Trophoblast cell (in vitro differentiated cells and primary cell): ENCODE measurements around the gene IQSEC1.

ENCODE experiments used
- DNase-seq, 2 donors: peaks; one replicate each; pipeline ENCODE4 v3.0.0-alpha.2; 2016
- H2AFZ ChIP-seq: 2 replicates; pipeline ENCODE4 v1.6.1; 2013; ENCODE audit warnings: low read length, moderate library complexity, mild to moderate bottlenecking; ENCODE audit not compliant: insufficient read depth, poor library complexity
- H2AK5ac ChIP-seq: 2 replicates; pipeline ENCODE4 v1.6.1; 2013; ENCODE audit warnings: mild to moderate bottlenecking, low read length
- H2BK120ac ChIP-seq: 2 replicates; pipeline ENCODE4 v1.6.1; 2013; ENCODE audit warnings: low read length, mild to moderate bottlenecking, moderate library complexity; ENCODE audit not compliant: insufficient read depth, poor library complexity
- H2BK12ac ChIP-seq: 2 replicates; pipeline ENCODE4 v1.6.1; 2013; ENCODE audit warnings: mild to moderate bottlenecking, low read length, moderate library complexity
- H2BK5ac ChIP-seq: 2 replicates; pipeline ENCODE4 v1.6.1; 2013; ENCODE audit warnings: low read length, low read depth, moderate library complexity, mild to moderate bottlenecking; ENCODE audit not compliant: poor library complexity
- H3K14ac ChIP-seq: 2 replicates; pipeline ENCODE4 v1.6.1; 2013; ENCODE audit warnings: mild to moderate bottlenecking, low read length
- H3K18ac ChIP-seq: 2 replicates; pipeline ENCODE4 v1.6.1; 2013; ENCODE audit warnings: mild to moderate bottlenecking, low read length
- H3K23ac ChIP-seq: 2 replicates; pipeline ENCODE4 v1.6.1; 2013; ENCODE audit warnings: low read length
- H3K27ac ChIP-seq: 2 replicates; pipeline ENCODE4 v1.5.1; 2013; ENCODE audit warnings: low read depth, mild to moderate bottlenecking, inconsistent platforms, low read length, moderate library complexity
- H3K27me3 ChIP-seq: 2 replicates; pipeline ENCODE4 v1.6.1; 2013; ENCODE audit warnings: inconsistent platforms, mild to moderate bottlenecking, low read length, moderate library complexity; ENCODE audit not compliant: insufficient read depth
- H3K36me3 ChIP-seq, 2 experiments: 1 replicate in 1 of 2; 2 replicates in 1 of 2; pipeline ENCODE4 v1.6.1; 2013; ENCODE audit warnings: low read length in 2 of 2, mild to moderate bottlenecking in 2 of 2, moderate library complexity in 1 of 2; ENCODE audit not compliant: insufficient read depth in 2 of 2, control insufficient read depth in 1 of 2
- H3K4ac ChIP-seq: 2 replicates; pipeline ENCODE4 v1.6.1; 2013; ENCODE audit warnings: low read depth, mild to moderate bottlenecking, low read length, moderate library complexity
- H3K4me1 ChIP-seq, 2 experiments: 1 replicate in 1 of 2; 2 replicates in 1 of 2; pipeline ENCODE4 v1.6.1; 2013; ENCODE audit warnings: low read length in 2 of 2, mild to moderate bottlenecking in 2 of 2, moderate library complexity in 1 of 2; ENCODE audit not compliant: insufficient read depth in 2 of 2, control insufficient read depth in 1 of 2
- H3K4me2 ChIP-seq: 2 replicates; pipeline ENCODE4 v1.6.1; 2013; ENCODE audit warnings: inconsistent platforms, mild to moderate bottlenecking, low read length, moderate library complexity
- H3K4me3 ChIP-seq: 2 replicates; pipeline ENCODE4 v1.5.1; 2013; ENCODE audit warnings: mild to moderate bottlenecking, low read depth, low read length, inconsistent platforms
- H3K79me1 ChIP-seq: one replicate; pipeline ENCODE4 v1.6.1; 2013; ENCODE audit warnings: low read length
- H3K79me2 ChIP-seq: 2 replicates; pipeline ENCODE4 v1.6.1; 2013; ENCODE audit warnings: low read length, mild to moderate bottlenecking; ENCODE audit not compliant: control insufficient read depth, insufficient read depth, poor library complexity
- H3K9ac ChIP-seq: 2 replicates; pipeline ENCODE4 v1.6.1; 2013; ENCODE audit warnings: mild to moderate bottlenecking, low read length
- H3K9me3 ChIP-seq: 2 replicates; pipeline ENCODE4 v1.6.1; 2013; ENCODE audit warnings: low read depth, mild to moderate bottlenecking, control low read depth, inconsistent platforms, low read length; ENCODE audit not compliant: insufficient read depth
- H4K12ac ChIP-seq: 2 replicates; pipeline ENCODE4 v1.6.1; 2013; ENCODE audit warnings: low read depth, mild to moderate bottlenecking, low read length, moderate library complexity
- H4K8ac ChIP-seq: 2 replicates; pipeline ENCODE4 v1.6.1; 2013; ENCODE audit warnings: low read depth, mild to moderate bottlenecking, low read length, moderate library complexity
- H4K91ac ChIP-seq: one replicate; pipeline ENCODE4 v1.6.1; 2013; ENCODE audit warnings: low read depth, mild to moderate bottlenecking, low read length, moderate library complexity
- WGBS: extraction: QIAGEN DNeasy Blood & Tissue Kit; methylation state at CpG from one replicate; pipeline ENCODE4 v1.1.7; 2013; ENCODE audit warnings: missing lambda C conversion rate; ENCODE audit not compliant: insufficient read length, insufficient coverage; ENCODE audit errors: extremely low coverage; 5-methylcytosine and 5-hydroxymethylcytosine counted together

Gene IQSEC1

GRCh38 chr3:13083898-13084297, 10.7 kb upstream of the IQSEC1 start:
- Histone ChIP-seq H3K4ac (no peak overlapping the region), H3K79me1 (no peaks in the 10 kb centered on the region), H2BK12ac (no peak overlapping the region), H3K4me2 (no peak overlapping the region), H2AK5ac (no peak overlapping the region), H3K36me3 (no peaks in the 10 kb centered on the region), H3K23ac (no peak overlapping the region), H4K91ac (no peak overlapping the region), H3K14ac (no peak overlapping the region), H3K18ac (no peak overlapping the region), H4K8ac (no peak overlapping the region), H4K12ac (no peak overlapping the region), H3K4me3 (no peak overlapping the region), H2BK120ac (no peak overlapping the region), H3K4me1 (no peaks in the 10 kb centered on the region), H3K9ac (no peak overlapping the region), H3K79me2 (no peaks in the 10 kb centered on the region), H3K27me3 (no peaks in the 10 kb centered on the region), H3K9me3 (no peaks in the 10 kb centered on the region), H3K27ac (no peak overlapping the region), H2AFZ (no peak overlapping the region), H2BK5ac (no peak overlapping the region)
- no CpG with 5 or more reads among the region's 8 CpGs for WGBS
- no peak for DNase-seq

- H3K36me3 ChIP-seq = no peaks in the 10 kb centered on the region
- H2AFZ ChIP-seq = no peak overlapping the region
- no peak overlapping the region for H2BK12ac ChIP-seq
- H3K9me3 ChIP-seq = no peaks in the 10 kb centered on the region
- H2AK5ac ChIP-seq = no peak overlapping the region
- no CpG with 5 or more reads among the region's 6 CpGs for WGBS
- no peak overlapping the region for H3K4me3 ChIP-seq
- DNase-seq = no peak
- no peaks in the 10 kb centered on the region for H3K27me3 ChIP-seq
- H4K12ac ChIP-seq = no peak overlapping the region
- H3K18ac ChIP-seq = no peak overlapping the region
- H4K91ac ChIP-seq = no peak overlapping the region
- H3K9ac ChIP-seq = no peak overlapping the region
- no peaks in the 10 kb centered on the region for H3K79me1 ChIP-seq
- H3K4me2 ChIP-seq = no peak overlapping the region
- no peak overlapping the region for H3K23ac ChIP-seq
- no peak overlapping the region for H3K14ac ChIP-seq
- H2BK5ac ChIP-seq = no peak overlapping the region
- no peak overlapping the region for H3K4ac ChIP-seq
- H2BK120ac ChIP-seq = no peak overlapping the region
- H3K4me1 ChIP-seq = no peaks in the 10 kb centered on the region
- no peaks in the 10 kb centered on the region for H3K79me2 ChIP-seq
- H4K8ac ChIP-seq = no peak overlapping the region
- H3K27ac ChIP-seq = no peak overlapping the region
These were observed 10.0 kb upstream of the IQSEC1 start for GRCh38 chr3:13083254-13083653.

- no peak overlapping the region for H3K4ac ChIP-seq
- no peaks in the 10 kb centered on the region for H3K79me2 ChIP-seq
- no peak overlapping the region for H2BK120ac ChIP-seq
- H3K4me2 ChIP-seq = no peak overlapping the region
- no peaks in the 10 kb centered on the region for H3K27me3 ChIP-seq
- no peak overlapping the region for H2AFZ ChIP-seq
- no peak overlapping the region for H2BK5ac ChIP-seq
- H3K4me3 ChIP-seq = no peak overlapping the region
- H4K8ac ChIP-seq = no peak overlapping the region
- no peak overlapping the region for H2AK5ac ChIP-seq
- DNase-seq = no peak
- H2BK12ac ChIP-seq = no peak overlapping the region
- no peak overlapping the region for H3K9ac ChIP-seq
- no peak overlapping the region for H3K18ac ChIP-seq
- no peaks in the 10 kb centered on the region for H3K79me1 ChIP-seq
- no peak overlapping the region for H4K91ac ChIP-seq
- no peak overlapping the region for H3K27ac ChIP-seq
- H3K4me1 ChIP-seq = no peaks in the 10 kb centered on the region
- no peaks in the 10 kb centered on the region for H3K9me3 ChIP-seq
- H4K12ac ChIP-seq = no peak overlapping the region
- no CpG with 5 or more reads among the region's 13 CpGs for WGBS
- no peaks in the 10 kb centered on the region for H3K36me3 ChIP-seq
- H3K23ac ChIP-seq = no peak overlapping the region
- no peak overlapping the region for H3K14ac ChIP-seq
These were observed 9.4 kb upstream of the IQSEC1 start for GRCh38 chr3:13082677-13083076.

GRCh38 chr3:13081603-13082360, 8.6 kb upstream of the IQSEC1 start:
- no peak overlapping the region for H3K4me2 ChIP-seq
- H3K27me3 ChIP-seq = no peaks in the 10 kb centered on the region
- no peaks in the 10 kb centered on the region for H3K9me3 ChIP-seq
- no peaks in the 10 kb centered on the region for H3K36me3 ChIP-seq
- no peak overlapping the region for H4K12ac ChIP-seq
- no peak overlapping the region for H2BK12ac ChIP-seq
- no peak overlapping the region for H2AFZ ChIP-seq
- no peak overlapping the region for H3K27ac ChIP-seq
- no peaks in the 10 kb centered on the region for H3K79me1 ChIP-seq
- no peak overlapping the region for H2AK5ac ChIP-seq
- H3K4ac ChIP-seq = no peak overlapping the region
- H3K9ac ChIP-seq = no peak overlapping the region
- no peak overlapping the region for H3K4me3 ChIP-seq
- H2BK5ac ChIP-seq = no peak overlapping the region
- no peak overlapping the region for H2BK120ac ChIP-seq
- no CpG with 5 or more reads among the region's 23 CpGs for WGBS
- DNase-seq = no peak
- H3K18ac ChIP-seq = no peak overlapping the region
- H3K4me1 ChIP-seq = no peaks in the 10 kb centered on the region
- H3K23ac ChIP-seq = peak overlapping the region; percentile 54
- no peak overlapping the region for H3K14ac ChIP-seq
- no peak overlapping the region for H4K8ac ChIP-seq
- no peaks in the 10 kb centered on the region for H3K79me2 ChIP-seq
- H4K91ac ChIP-seq = no peak overlapping the region
